Left lung (tissue), 10 donors: ENCODE measurements around the gene PIGH. TPM values are rescaled to one million over a fixed set of nuclear protein-coding genes. Genes with fewer than 3 reads are reported as not detected.

Source experiments
- ATAC-seq: fragments of 200-7000 bp; cut with Tn5 transposase; one replicate; pipeline ENCODE4 v1.9.1; 2020; ENCODE audit warnings: moderate library complexity
- DNase-seq, 4 donors: peaks; one replicate each; pipeline ENCODE4 v3.0.0-alpha.2; 2013 to 2020
- H3K27ac ChIP-seq, 2 donors: fragments of 200-600 bp; sonication (generic) in 1 of 2; one replicate each; pipeline versions ENCODE4 v1.5.0 to v1.8.0; 2020 to 2021
- H3K27me3 ChIP-seq, 2 donors: fragments of 200-600 bp; sonication (generic) in 1 of 2; one replicate each; pipeline versions ENCODE4 v1.5.0 to v1.8.0; 2020 to 2021
- H3K36me3 ChIP-seq, 2 donors: fragments of 200-600 bp; sonication (generic) in 1 of 2; one replicate each; pipeline versions ENCODE4 v1.5.0 to v1.8.0; 2020 to 2021
- H3K4me1 ChIP-seq, 2 donors: fragments of 200-600 bp; one replicate each; pipeline ENCODE4 v1.8.0; 2021
- H3K4me3 ChIP-seq, 2 donors: fragments of 200-600 bp; sonication (generic) in 1 of 2; one replicate each; pipeline versions ENCODE4 v1.5.0 to v1.8.0; 2020 to 2021; ENCODE audit warnings: mild to moderate bottlenecking in 1 of 2
- H3K9me3 ChIP-seq, 2 donors: fragments of 200-600 bp; sonication (generic) in 1 of 2; one replicate each; pipeline versions ENCODE4 v1.5.0 to v1.8.0; 2020 to 2021
- intact Hi-C, 2 donors: fragments of 100-400 bp; cut with DNase I; formaldehyde crosslinking; loops; one replicate each; pipeline versions ENCODE4 v1.11.2 to v1.14.2; 2022
- polyA plus RNA-seq, 6 donors: library from polyadenylated mRNA; unstranded; fragments of 120-200 nt; gene quantifications; one replicate each; pipeline ENCODE4 v1.2.1, GENCODE V29; 2013; ENCODE audit not compliant: insufficient read length in 6 of 6
- total RNA-seq, 2 donors: library from RNA; stranded (reverse); fragmentation: NEBNext Ultra II Directional; extraction: Animal tissue kit (Norgen Biotek cat#: 25700); gene quantifications; one replicate each; pipeline ENCODE4 v1.2.1, GENCODE V29; 2021
- TF ChIP-seq, protein P1 (sequence below), 2 donors: fragments of 200-600 bp; sonication (generic) in 1 of 2; IDR thresholded peaks; one replicate each; pipeline versions ENCODE4 v1.5.0 to v1.8.0; 2021; ENCODE audit warnings: antibody characterized with exemption in 2 of 2
- donor health status: DM: no; HTN: yes; CAD: no.
- donor health status: DM: no; HTN: no; CAD: no.

Gene PIGH
- total and polyA plus RNA-seq, 8 donors, result 12.8 to 28.6 (median 23.1) TPM

DNA sequence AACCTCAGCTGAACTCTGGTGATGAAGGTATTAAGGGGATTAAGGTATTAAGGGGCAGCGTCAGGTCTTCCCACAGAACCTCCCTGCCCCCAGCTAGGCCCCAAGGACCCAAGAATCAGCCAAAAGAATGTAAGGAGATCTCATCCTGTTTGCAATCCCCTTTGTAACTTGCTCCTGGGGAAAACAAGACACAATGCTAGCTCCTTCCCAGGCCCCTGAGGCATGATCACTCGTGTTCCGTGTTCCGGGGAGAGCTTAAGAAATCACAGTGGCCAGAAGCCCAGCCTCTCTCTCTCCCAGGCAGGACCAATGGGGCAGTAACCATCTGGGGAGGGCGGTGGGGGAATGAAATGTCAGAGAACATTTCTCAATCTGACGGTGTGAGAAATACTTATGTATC, 33.2 kb downstream of the PIGH start:
- DNase-seq (no peak), ATAC-seq (no peak)
- Histone ChIP-seq H3K9me3 (no peaks in the 10 kb centered on the region), H3K4me3 (no peak overlapping the region), H3K36me3 (no peaks in the 10 kb centered on the region), H3K27ac (no peak overlapping the region), H3K27me3 (no peaks in the 10 kb centered on the region), H3K4me1 (no peaks in the 10 kb centered on the region)
- TF ChIP-seq, protein P1, sequence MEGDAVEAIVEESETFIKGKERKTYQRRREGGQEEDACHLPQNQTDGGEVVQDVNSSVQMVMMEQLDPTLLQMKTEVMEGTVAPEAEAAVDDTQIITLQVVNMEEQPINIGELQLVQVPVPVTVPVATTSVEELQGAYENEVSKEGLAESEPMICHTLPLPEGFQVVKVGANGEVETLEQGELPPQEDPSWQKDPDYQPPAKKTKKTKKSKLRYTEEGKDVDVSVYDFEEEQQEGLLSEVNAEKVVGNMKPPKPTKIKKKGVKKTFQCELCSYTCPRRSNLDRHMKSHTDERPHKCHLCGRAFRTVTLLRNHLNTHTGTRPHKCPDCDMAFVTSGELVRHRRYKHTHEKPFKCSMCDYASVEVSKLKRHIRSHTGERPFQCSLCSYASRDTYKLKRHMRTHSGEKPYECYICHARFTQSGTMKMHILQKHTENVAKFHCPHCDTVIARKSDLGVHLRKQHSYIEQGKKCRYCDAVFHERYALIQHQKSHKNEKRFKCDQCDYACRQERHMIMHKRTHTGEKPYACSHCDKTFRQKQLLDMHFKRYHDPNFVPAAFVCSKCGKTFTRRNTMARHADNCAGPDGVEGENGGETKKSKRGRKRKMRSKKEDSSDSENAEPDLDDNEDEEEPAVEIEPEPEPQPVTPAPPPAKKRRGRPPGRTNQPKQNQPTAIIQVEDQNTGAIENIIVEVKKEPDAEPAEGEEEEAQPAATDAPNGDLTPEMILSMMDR (IDR thresholded peaks at IDR 0.05), result no peak
- intact Hi-C loops, result no loop called here

DNA sequence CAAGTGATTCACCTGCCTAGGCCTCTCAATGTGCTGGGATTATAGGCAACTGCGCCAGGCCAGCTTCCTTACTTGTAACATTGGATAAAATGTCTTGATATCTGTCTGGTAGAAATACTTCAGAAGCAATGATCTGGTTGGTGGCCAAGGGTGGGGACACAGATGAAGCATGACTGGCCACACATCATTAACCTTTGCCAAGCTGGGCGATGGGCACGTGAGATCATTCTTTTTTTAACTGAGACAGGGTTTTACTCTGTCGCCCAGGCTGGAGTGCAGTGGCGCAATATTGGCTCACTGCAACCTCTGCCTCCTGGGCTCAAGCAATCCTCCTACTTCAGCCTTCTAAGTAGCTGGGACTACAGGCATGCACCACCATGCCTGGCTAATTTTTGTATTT, 35.8 kb downstream of the PIGH start:
- Histone ChIP-seq H3K36me3 (no peaks in the 10 kb centered on the region), H3K9me3 (no peaks in the 10 kb centered on the region), H3K4me1 (no peaks in the 10 kb centered on the region), H3K27me3 (no peaks in the 10 kb centered on the region), H3K27ac (no peak overlapping the region), H3K4me3 (no peak overlapping the region)
- intact Hi-C loops, result no loop called here
- DNase-seq (no peak), ATAC-seq (no peak)
- TF ChIP-seq, protein P1 (IDR thresholded peaks at IDR 0.05), result no peak

DNA sequence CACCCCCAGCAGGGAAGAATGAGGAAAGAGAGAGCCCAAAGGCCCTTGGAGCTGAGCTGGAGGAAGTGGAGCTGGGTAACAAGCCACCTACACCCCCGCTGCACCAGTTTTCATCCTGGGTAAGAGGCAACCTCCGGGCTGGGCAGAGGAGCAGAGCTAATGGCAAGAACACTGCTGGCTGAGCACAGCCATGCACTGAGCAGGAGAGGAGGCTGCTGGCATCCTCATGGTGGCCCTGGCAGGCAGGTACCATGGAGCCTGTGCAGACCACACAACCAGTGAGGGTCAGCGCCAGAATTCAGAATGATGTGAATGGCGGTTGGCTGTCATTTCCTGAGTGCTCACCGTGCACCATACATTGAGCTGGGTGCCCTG, 37.3 kb downstream of the PIGH start:
- no peaks in the 10 kb centered on the region for H3K27me3 ChIP-seq
- intact Hi-C loops, result no loop called here
- TF ChIP-seq, protein P1 (IDR thresholded peaks at IDR 0.05), result no peak
- H3K36me3 ChIP-seq, result no peaks in the 10 kb centered on the region
- ATAC-seq (no peak), DNase-seq (no peak)
- H3K4me1 ChIP-seq, result no peaks in the 10 kb centered on the region
- no peak overlapping the region for H3K27ac ChIP-seq
- H3K4me3 ChIP-seq, result no peak overlapping the region
- no peaks in the 10 kb centered on the region for H3K9me3 ChIP-seq

DNA sequence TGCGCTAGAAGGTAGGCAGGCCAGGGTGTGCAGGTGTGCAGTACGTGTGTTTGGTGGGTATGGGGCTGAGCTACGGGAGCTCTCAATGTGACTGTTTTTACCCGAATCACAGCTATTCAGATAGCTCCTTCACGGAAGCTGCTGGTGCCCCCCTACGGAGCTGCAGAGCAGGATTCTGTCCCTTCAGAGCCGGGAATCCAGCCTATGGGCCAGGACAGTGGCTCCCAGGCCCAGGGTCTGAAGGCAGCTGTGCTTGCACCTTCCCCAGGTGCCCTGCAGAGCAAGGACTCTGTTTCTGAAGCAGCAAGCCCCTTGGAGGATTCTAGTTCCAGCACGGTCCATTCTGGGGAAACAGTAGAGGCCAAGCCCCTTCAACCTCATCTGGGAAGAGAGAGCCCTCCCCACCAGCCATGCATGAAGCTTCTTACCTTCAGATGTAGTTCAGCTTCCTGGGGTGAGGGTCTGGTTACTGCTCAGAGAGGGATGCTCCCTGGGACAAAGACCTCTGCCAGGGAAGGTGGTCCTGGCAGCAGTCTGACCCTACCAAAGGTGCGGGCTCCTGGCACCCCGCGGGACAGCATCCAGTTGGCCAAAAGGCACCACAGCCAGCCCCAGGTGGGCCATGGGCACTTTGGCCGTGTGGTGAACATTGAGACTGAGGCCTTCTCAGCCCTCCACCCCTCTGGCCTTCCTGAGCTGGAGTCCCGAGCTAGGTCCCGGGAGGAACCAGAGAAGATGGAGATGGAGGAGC, 37.9 kb downstream of the PIGH start:
- ATAC-seq, result no peak
- H3K27me3 ChIP-seq, result no peaks in the 10 kb centered on the region
- H3K4me3 ChIP-seq, result no peak overlapping the region
- DNase-seq, result no peak
- H3K36me3 ChIP-seq, result no peaks in the 10 kb centered on the region
- TF ChIP-seq, protein P1 (IDR thresholded peaks at IDR 0.05), result no peak
- no peaks in the 10 kb centered on the region for H3K4me1 ChIP-seq
- no peak overlapping the region for H3K27ac ChIP-seq
- no peaks in the 10 kb centered on the region for H3K9me3 ChIP-seq
- intact Hi-C loops, result no loop called here

DNA sequence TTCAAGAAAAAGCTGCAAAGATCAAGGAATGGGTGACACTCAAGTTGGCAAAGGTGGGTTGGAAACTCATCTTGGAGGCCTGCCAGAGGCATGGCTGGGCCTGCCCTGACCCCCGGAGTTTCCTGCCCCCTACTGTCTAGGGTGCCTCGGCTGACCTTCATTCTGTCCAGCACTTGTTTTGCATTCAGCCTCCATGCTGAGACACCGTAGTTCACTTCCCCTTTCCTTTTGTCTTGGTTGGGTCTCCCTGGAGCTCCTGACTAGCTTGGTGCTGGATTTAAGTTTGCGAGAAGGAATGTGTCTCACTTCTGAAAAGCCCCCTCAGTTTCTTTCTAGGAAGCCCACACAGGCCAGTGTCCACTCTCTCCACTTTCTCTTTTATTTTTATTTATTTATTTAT, 40.4 kb downstream of the PIGH start:
- DNase-seq (no peak), ATAC-seq (no peak)
- intact Hi-C loops, result no loop called here
- no peaks in the 10 kb centered on the region for H3K27me3 ChIP-seq
- TF ChIP-seq, protein P1 (IDR thresholded peaks at IDR 0.05), result no peak
- H3K4me3 ChIP-seq, result no peak overlapping the region
- no peak overlapping the region for H3K27ac ChIP-seq
- no peaks in the 10 kb centered on the region for H3K9me3 ChIP-seq
- no peaks in the 10 kb centered on the region for H3K4me1 ChIP-seq
- H3K36me3 ChIP-seq, result no peaks in the 10 kb centered on the region
